Measurements from ENCODE around the gene MYO1H. TPM values are rescaled to one million over a fixed set of nuclear protein-coding genes. Genes with fewer than 3 reads are reported as not detected.

Gene MYO1H
- total and polyA plus RNA-seq, 2 of the 13 experiments (the other 11 are each of a cell fraction or from before 2014, with no cell fraction given) = not detected

GRCh38 chr12:109307051-109307450 lies 40.6 kb upstream of the MYO1H start (continued):
- TF ChIP-seq KAT2B (IDR thresholded peaks at IDR 0.05; ENCODE audit: borderline replicate concordance, low read depth, low read length) (no peak), PRDM10 (CRISPR knock-in tag; IDR thresholded peaks at IDR 0.05; ENCODE audit: low read depth) (0 out of 2 replicates have a peak, but pooled peaks have one; percentile 37), ZNF570 (CRISPR knock-in tag; IDR thresholded peaks at IDR 0.05; ENCODE audit: borderline replicate concordance) (no peak), ZHX2 (IDR thresholded peaks at IDR 0.05; ENCODE audit: low read depth) (no peak), ZHX2 (CRISPR knock-in tag; IDR thresholded peaks at IDR 0.05; ENCODE audit: borderline replicate concordance) (no peak), NCOR1 (IDR thresholded peaks at IDR 0.05; ENCODE audit: borderline replicate concordance, low read length) (no peak), WIZ (CRISPR knock-in tag; IDR thresholded peaks at IDR 0.05) (no peak), CBX2 (IDR thresholded peaks at IDR 0.05; ENCODE audit: low read depth, low read length) (no peak), CBX2 (CRISPR knock-in tag; IDR thresholded peaks at IDR 0.05; ENCODE audit: low read depth) (no peak), KDM4B (CRISPR knock-in tag; IDR thresholded peaks at IDR 0.05) (no peak), HES4 (CRISPR knock-in tag; IDR thresholded peaks at IDR 0.05; ENCODE audit: borderline replicate concordance) (0 out of 2 replicates have a peak, but pooled peaks have one; percentile 42), ZNF446 (CRISPR knock-in tag; IDR thresholded peaks at IDR 0.05) (no peak), ZSCAN9 (CRISPR knock-in tag; IDR thresholded peaks at IDR 0.05; ENCODE audit: borderline replicate concordance) (no peak), SNAI1 (CRISPR knock-in tag; IDR thresholded peaks at IDR 0.05; ENCODE audit: borderline replicate concordance) (no peak), ZNF780A (CRISPR knock-in tag; IDR thresholded peaks at IDR 0.05) (no peak), ZNF672 (CRISPR knock-in tag; IDR thresholded peaks at IDR 0.05) (no peak)
- TF ChIP-seq, protein P1, sequence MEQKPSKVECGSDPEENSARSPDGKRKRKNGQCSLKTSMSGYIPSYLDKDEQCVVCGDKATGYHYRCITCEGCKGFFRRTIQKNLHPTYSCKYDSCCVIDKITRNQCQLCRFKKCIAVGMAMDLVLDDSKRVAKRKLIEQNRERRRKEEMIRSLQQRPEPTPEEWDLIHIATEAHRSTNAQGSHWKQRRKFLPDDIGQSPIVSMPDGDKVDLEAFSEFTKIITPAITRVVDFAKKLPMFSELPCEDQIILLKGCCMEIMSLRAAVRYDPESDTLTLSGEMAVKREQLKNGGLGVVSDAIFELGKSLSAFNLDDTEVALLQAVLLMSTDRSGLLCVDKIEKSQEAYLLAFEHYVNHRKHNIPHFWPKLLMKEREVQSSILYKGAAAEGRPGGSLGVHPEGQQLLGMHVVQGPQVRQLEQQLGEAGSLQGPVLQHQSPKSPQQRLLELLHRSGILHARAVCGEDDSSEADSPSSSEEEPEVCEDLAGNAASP (CRISPR knock-in tag; IDR thresholded peaks at IDR 0.05; ENCODE audit: borderline replicate concordance) = 0 out of 2 replicates have a peak, but pooled peaks have one; percentile 56

Data from HepG2 (cell line).